Adrenal gland (tissue), 19 donors: ENCODE results near the gene ZNF831. TPM values are rescaled to one million over a fixed set of nuclear protein-coding genes. Genes with fewer than 3 reads are reported as not detected.

Experiments
- DNase-seq, 7 donors: peaks; one replicate each; pipeline ENCODE4 v3.0.0-alpha.2; 2019 to 2020
- H3K27ac ChIP-seq, 5 donors: fragments of 200-600 bp; sonication (generic) in 4 of 5; 1 replicate in 3 of 5; 2 replicates in 2 of 5; pipeline versions ENCODE4 v1.5.1 to v1.8.0; 2016 to 2020; ENCODE audit warnings: mild to moderate bottlenecking in 1 of 5
- H3K27me3 ChIP-seq: fragments of 200-600 bp; 2 replicates; pipeline ENCODE4 v1.8.0; 2021
- H3K36me3 ChIP-seq, 2 donors: fragments of 200-600 bp; replicated peaks in 1 of 2; 1 replicate in 1 of 2; 2 replicates in 1 of 2; pipeline versions ENCODE4 v1.5.1 to v1.8.0; 2018 to 2022
- H3K4me1 ChIP-seq, 2 donors: fragments of 200-600 bp; replicated peaks in 1 of 2; 1 replicate in 1 of 2; 2 replicates in 1 of 2; pipeline versions ENCODE4 v1.5.1 to v1.8.0; 2018 to 2021
- H3K4me3 ChIP-seq, 4 donors: fragments of 200-600 bp; sonication (generic) in 3 of 4; one replicate each; pipeline ENCODE4 v1.5.1; 2016 to 2018
- H3K9me3 ChIP-seq, 3 donors: fragments of 200-600 bp; sonication (generic) in 1 of 3; replicated peaks in 1 of 3; 1 replicate in 2 of 3; 2 replicates in 1 of 3; pipeline versions ENCODE4 v1.5.1 to v1.8.0; 2016 to 2021
- CTCF ChIP-seq, 6 experiments: fragments of 450-650 bp in 4 of 6; fragments of 200-600 bp in 2 of 6; sonication (generic) in 1 of 6; IDR thresholded peaks; 1 replicate in 5 of 6; 2 replicates in 1 of 6; pipeline versions ENCODE4 v1.5.1 to v1.8.0; 2016 to 2021; ENCODE audit warnings: antibody characterized with exemption in 6 of 6, mild to moderate bottlenecking in 2 of 6, moderate library complexity in 1 of 6
- POLR2A ChIP-seq, 2 donors: fragments of 450-650 bp; IDR thresholded peaks; one replicate each; pipeline ENCODE4 v1.6.1; 2017; ENCODE audit warnings: antibody characterized with exemption in 2 of 2, mild to moderate bottlenecking in 2 of 2, moderate library complexity in 1 of 2
- WGBS, 4 donors: extraction: QIAGEN DNeasy Blood & Tissue Kit in 2 of 4; methylation state at CpG; one replicate each; pipeline versions ENCODE4 v1.1.5 to v1.1.7; 2013 to 2017; 5-methylcytosine and 5-hydroxymethylcytosine counted together
- intact Hi-C, 2 donors: fragments of 100-400 bp; cut with DNase I; formaldehyde crosslinking; loops; one replicate each; pipeline versions ENCODE4 v1.14.1 to v1.15.0; 2022 to 2023
- long read RNA-seq, 10 donors: library from polyadenylated mRNA in 3 of 10; unstranded in 2 of 10; stranded (forward) in 1 of 10; transcript quantifications; one replicate each; pipeline ENCODE4 v2.0.0 and lab custom pipeline, GENCODE V29; 2021 to 2026
- polyA plus RNA-seq, 3 donors: library from polyadenylated mRNA; stranded (reverse); fragments of 200-250 nt in 2 of 3; fragments of 350-450 nt in 1 of 3; fragmentation: Illumina TruSeq in 1 of 3; extraction: RNeasy Lipid Tissue Mini Kit (QIAGEN cat#74804) in 1 of 3; gene quantifications; one replicate each; pipeline ENCODE4 v1.2.3, GENCODE V29; 2013 to 2014
- total RNA-seq, 9 donors: library from RNA; depleted of rRNA in 4 of 9; stranded (reverse); fragments of >200 nt in 4 of 9; fragments of 120-200 nt in 1 of 9; fragmentation: NEBNext Ultra II Directional in 1 of 9; extraction: Animal tissue kit (Norgen Biotek cat#: 25700) in 1 of 9; gene quantifications; one replicate each; pipeline versions ENCODE4 v1.1.0 to v1.2.4, GENCODE V29; 2013 to 2023
- donor health status: healthy with polysubstance abuse.
- donor health status: Bipolar disorder and iron deficiency.
- donor health status: DM: yes; HTN: yes; CAD: no.
- donor health status: DM: no; HTN: no; CAD: no.
- donor health status: DM: no; HTN: no; CAD: no.
- donor health status: DM: yes; HTN: yes; CAD: no.

ZNF831 gene
- total RNA-seq: under 1 TPM; 0.06 to 0.61 (median 0.15) TPM
- polyA plus RNA-seq: under 1 TPM; 0.05 to 0.16 (median 0.10) TPM
- long read RNA-seq, donor 1: 0 reads
- long read RNA-seq, donor 2: 0 reads
- long read RNA-seq, donor 3: 0 reads
- long read RNA-seq, donor 4: 0 reads
- long read RNA-seq, donor 5: 0 reads
- long read RNA-seq, donor 6: 0 reads
- long read RNA-seq, donor 7: 0 reads
- long read RNA-seq, donor 8: 0 reads
- long read RNA-seq, donor 9: 0 reads
- long read RNA-seq, donor 10: 0 reads

- Histone ChIP-seq H3K4me3 (no peak within 1 kb of the TSS), H3K36me3 (no peaks in the 10 kb centered on the region), H3K9me3 (no peaks in the 10 kb centered on the region), H3K27ac (no peak within 1 kb of the TSS), H3K4me1 (no peaks in the 10 kb centered on the region), H3K27me3 (no peaks in the 10 kb centered on the region)
- DNase-seq: no peak
- intact Hi-C loops: no loop called here
- no peak for TF ChIP-seq CTCF (IDR thresholded peaks at IDR 0.05)
- WGBS, 4 donors: 62 to 73% (median 66%) methylated on average over 10 of the region's 10 CpGs
Observed at GRCh38 chr20:59163631-59164530, at the start of gene ZNF831. Gene ZNF831 (plus strand): TSS chr20:59163821. CDS start chr20:59191020, 27,199 bp downstream.

GRCh38 chr20:59117526-59117925 lies 46.1 kb upstream of the ZNF831 start:
- no peaks in the 10 kb centered on the region for H3K27me3 ChIP-seq
- no peak overlapping the region for H3K27ac ChIP-seq
- TF ChIP-seq CTCF (IDR thresholded peaks at IDR 0.05) (no peak), POLR2A (IDR thresholded peaks at IDR 0.05) (no peak)
- WGBS, 4 donors: 50 to 64% (median 58%) methylated on average over 2 to 3 of the region's 3 CpGs
- DNase-seq: no peak
- H3K4me1 ChIP-seq: no peaks in the 10 kb centered on the region
- no peaks in the 10 kb centered on the region for H3K9me3 ChIP-seq
- intact Hi-C loops: no loop called here
- H3K36me3 ChIP-seq: no peaks in the 10 kb centered on the region
- H3K4me3 ChIP-seq: no peak overlapping the region

GRCh38 chr20:59118855-59119254 lies 44.8 kb upstream of the ZNF831 start:
- WGBS, 4 donors: 75 to 79% (median 76%) methylated on average over 9 of the region's 9 CpGs
- no peak overlapping the region for H3K4me3 ChIP-seq
- no peak overlapping the region for H3K27ac ChIP-seq
- H3K27me3 ChIP-seq: no peaks in the 10 kb centered on the region
- H3K4me1 ChIP-seq: no peaks in the 10 kb centered on the region
- TF ChIP-seq CTCF (IDR thresholded peaks at IDR 0.05) (no peak), POLR2A (IDR thresholded peaks at IDR 0.05) (no peak)
- no peaks in the 10 kb centered on the region for H3K9me3 ChIP-seq
- no peaks in the 10 kb centered on the region for H3K36me3 ChIP-seq
- intact Hi-C loops: no loop called here
- DNase-seq: no peak

GRCh38 chr20:59120491-59120890 lies 43.1 kb upstream of the ZNF831 start:
- WGBS, 4 donors: 40 to 67% (median 51%) methylated on average over 7 of the region's 7 CpGs
- Histone ChIP-seq H3K9me3 (no peaks in the 10 kb centered on the region), H3K36me3 (no peaks in the 10 kb centered on the region), H3K4me1 (no peaks in the 10 kb centered on the region), H3K27me3 (no peaks in the 10 kb centered on the region), H3K27ac (no peak overlapping the region), H3K4me3 (no peak overlapping the region)
- no peak for DNase-seq
- intact Hi-C loops: no loop called here
- TF ChIP-seq POLR2A (IDR thresholded peaks at IDR 0.05) (no peak), CTCF (IDR thresholded peaks at IDR 0.05) (no peak)
